ENCODE measurements around the gene NKD2.
"Not testable (repeated sequence)": the region's sequence is repeated elsewhere in the genome, so short reads cannot be mapped to it uniquely, and the experiment has no call there.

Gene NKD2

DNA sequence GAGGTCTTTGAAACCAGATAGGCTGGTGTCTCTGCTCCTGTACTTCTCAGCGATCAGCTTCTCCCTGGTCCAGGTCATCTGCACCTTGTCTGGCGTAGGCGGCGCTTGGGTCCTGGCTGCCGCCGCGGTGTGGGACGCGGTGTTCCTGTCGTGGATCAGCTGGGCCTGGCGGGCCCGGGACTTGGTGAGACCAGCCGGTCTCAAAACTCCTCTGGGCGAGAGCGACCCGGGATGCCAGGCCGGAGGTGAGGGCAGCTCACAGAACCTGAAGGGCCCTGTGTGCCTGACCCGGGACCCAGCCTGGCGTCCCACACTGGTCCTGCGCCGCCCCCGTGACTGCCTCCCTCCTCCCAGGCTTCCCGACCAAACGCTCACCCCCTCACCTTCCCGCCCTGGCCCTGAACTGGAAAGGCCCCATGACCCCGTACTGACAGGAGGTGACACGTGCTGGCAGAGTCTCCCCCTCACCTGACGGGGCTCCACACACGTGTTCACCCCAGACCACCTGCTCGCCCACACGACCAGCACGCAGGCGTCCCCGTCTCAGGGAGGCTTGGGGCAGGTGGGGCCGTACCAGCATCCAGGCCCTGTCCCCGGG is 49.0 kb downstream of the NKD2 start:
- DNase-seq (ENCODE audit: low spot score) = no peak

DNA sequence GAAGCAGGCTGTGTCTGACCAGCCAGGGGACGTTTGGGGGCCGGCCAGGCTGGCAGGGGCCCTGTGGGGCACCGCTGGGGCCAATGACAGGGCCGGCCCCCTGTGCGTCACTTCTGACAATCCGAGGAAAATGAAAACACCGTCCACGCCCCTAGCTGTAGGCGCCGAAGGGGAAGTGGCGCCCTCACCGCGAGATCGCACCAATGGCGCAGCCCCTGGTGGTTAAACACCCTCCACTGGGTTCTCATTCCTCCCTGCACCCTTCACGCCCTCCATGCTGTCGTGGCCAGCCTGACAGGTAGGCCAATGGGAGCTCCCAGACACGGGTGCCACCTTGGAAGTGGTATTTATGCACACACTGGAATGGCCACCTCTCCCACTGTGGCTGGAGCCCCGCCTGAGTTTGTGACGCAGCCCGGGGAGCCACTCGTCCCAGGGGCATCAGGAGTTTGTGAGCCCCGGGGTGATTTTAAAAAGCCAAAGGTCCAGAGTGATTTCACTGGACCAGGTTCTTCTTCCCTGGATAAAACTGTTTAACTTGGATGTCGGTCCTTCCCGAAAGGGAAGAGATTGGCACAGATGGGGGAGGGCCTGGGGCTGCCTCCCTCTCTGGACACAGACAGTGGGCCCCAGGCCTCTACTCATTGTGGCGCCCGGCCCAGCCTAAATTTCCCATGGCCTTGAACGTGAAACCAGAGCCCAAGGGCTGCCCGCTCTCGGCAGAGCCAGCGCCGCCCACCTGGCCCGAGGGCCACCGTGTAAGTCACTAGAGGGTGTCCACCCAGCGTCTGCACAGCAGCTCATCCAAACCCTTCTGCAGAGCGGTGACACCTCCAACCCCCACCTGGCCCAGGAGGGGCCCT is 49.7 kb downstream of the NKD2 start:
- no peak for DNase-seq (ENCODE audit: low spot score)

DNA sequence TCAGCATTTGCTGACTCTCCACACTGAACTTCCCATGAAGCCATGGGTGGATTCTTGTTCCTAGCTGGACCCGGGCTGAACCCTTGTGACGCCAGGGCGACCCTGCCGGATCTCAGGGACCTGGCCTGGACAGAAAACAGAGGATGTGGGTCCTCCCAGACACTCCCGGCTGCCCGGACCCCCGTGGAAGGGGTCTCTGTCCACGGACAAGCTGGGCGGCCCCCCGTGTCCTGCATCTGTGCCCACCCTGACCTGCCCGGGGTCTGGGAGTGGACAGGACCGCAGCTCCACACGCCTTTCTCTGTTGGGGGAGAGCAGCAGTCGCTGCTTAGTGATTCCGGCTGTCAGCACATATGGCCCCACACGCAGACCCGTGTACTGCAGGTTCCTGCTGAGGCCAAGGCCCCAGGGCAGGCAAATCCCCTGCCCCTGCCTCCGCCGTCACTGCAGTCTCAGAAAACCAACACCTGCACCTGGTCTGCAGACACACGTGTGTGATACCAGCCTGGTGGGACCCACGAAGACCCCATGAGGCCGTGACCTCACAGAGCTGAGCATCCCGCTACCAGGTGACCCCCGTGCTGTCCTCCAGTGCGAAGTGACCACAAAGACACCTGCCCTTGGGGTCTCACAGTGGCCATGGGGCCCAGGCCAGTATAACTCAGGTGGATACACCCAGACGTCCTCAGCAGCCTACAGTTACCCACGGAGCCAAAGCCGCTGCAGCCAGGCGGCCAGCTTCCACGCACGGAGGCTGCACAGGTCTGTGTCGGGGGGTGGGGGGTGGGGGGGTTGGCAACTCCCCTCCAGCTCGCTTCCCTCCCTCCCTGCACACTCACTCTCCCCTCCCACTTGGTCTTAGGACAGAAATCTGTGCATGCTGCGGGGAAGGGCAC is 50.6 kb downstream of the NKD2 start:
- no peak for DNase-seq (ENCODE audit: low spot score)

DNA sequence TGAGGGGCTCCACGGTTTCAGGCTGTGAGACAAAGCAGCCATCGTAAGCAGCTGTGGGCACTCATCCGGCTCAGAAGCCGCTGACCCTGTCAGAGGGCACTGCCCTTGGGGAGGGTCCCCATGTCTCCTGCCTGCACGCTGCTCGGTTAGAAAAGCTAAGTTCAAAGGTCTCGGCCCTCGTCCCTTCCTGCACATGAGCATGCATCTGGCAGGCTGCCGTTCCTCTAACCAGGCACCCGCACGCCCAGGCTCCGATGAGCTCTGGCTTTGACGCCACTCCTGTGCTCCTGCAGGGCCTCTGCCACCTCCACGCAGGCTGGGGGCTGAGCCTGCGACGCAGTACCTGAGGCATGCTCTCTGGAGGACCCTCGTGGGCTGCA is 51.3 kb downstream of the NKD2 start:
- no peak for DNase-seq (ENCODE audit: low spot score)

DNA sequence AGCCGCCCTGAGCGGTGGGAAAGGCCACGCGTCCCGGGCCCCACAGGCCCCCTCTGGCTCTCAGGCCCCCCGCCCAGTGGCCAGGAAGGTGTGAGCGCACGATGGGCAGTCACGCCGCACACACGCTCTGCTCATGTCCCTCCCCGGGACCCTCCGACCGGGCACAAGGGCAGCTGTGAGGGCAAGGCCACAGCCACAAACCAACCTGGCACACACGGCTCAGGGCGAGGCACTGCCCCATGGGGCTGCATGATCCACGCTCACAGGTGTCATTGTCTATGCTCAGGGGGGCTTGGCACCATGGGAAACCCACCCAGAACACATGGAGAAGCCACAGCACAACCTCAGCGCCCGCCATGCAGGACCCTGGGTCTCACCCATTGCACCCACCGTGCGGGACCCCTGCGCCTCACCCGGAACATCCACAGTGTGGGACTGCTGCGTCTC is 52.0 kb downstream of the NKD2 start:
- no peak for DNase-seq (ENCODE audit: low spot score)

DNA sequence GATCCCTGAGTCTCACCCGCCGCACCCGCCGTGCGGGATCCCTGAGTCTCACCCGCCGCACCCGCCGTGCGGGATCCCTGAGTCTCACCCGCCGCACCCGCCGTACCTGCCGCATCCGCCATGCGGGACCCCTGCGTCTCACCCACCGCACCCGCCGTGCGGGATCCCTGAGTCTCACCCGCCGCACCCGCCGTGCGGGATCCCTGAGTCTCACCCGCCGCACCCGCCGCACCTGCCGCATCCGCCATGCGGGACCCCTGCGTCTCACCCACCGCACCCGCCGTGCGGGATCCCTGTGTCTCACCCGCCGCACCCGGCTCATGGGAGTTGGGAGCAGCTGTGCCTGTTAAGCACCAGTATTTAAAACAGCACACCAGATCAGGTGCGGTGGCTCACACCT is 52.7 kb downstream of the NKD2 start:
- not testable (repeated sequence) for DNase-seq (ENCODE audit: low spot score)

DNA sequence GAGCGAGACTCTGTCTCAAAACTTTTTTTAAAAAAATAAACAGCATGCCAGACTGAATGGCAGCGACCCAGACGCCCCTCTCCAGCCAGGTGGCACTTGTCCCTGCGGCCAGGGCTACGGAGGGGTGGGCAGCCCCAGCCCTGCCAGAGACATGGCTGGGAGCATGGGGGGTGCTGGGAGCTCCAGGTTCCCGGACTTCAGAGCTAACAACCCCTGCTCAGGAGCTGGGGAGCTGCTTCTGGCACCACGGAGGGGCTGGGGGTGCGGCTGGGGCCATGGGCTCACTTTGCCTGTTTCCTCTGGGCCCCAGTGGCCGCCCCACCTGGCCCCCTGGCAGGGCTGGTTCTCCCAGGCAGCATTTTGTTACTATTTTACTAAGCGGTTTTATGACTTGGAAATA is 53.3 kb downstream of the NKD2 start:
- no peak for DNase-seq (ENCODE audit: low spot score)

DNA sequence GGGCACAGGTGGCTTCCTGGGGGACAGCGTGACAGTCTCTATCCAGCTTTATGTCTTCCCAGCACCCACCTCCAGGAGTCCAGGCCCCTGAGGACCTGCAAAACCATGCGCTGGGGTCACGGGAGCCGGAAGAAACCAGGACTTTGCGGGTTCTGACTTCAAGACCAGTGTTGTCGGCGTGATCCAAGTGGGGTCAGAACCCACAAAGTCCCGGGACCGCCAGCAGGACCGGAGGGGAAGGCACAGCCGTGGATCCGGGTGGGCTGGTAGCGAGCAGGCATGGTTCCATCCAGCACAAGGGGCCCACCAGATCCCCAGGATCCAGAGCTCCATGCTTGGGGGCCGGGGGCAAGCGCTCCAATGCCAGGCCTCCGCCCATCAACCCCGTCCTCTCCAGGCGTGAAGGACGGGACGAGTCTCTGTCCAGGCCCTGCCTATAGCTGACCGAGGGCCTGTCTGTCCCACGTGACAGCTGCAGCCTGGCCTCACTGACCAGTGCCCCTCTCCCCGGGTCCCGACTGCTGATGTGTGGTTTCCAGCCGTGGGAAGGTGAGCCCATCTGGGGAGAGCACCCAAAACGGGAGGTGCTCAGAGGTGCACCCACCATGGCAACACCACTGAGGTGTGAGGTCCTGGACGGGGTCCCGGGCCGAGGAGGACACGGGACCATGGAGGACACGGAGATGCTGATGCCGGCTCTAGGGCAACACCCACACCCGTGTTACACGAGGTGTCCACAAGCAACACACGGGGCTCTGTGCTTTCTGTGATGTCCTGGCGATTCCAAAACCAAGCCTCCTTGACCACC is 54.4 kb downstream of the NKD2 start:
- DNase-seq (ENCODE audit: low spot score) = no peak

DNA sequence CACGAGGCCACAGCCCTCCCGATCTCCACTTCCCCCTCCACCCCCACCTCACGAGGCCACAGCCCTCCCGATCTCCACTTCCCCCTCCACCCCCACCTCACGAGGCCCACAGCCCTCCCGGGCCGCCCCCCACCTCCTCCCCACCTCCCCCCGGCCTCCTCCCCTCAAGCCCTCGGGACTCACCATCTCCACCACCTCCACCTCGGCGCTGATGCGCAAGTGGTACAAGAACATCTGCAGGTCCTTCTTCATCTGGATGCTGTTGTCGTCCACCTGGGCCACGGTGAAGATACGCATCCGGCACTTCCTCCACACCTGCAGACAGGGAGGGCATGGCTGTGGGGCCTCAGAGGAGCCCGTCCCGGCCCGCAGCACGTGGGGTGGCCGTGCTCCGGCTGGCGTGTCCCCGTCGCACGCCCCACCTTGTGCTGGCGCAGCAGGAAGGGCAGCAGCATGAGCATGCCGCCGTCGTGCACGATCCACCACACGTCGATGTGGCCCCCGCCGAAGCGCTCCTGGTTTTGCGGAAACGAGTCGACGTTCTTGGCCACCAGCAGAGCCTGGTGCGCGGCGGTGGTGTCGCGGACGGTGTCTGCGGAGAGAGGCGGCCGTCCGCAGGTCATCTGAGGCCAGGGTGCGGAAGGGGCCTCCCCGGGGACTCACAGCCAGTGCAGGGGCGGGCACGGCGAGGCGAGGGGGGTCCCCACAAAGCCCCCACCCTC is 55.2 kb downstream of the NKD2 start:
- DNase-seq (ENCODE audit: low spot score) = no peak

DNA sequence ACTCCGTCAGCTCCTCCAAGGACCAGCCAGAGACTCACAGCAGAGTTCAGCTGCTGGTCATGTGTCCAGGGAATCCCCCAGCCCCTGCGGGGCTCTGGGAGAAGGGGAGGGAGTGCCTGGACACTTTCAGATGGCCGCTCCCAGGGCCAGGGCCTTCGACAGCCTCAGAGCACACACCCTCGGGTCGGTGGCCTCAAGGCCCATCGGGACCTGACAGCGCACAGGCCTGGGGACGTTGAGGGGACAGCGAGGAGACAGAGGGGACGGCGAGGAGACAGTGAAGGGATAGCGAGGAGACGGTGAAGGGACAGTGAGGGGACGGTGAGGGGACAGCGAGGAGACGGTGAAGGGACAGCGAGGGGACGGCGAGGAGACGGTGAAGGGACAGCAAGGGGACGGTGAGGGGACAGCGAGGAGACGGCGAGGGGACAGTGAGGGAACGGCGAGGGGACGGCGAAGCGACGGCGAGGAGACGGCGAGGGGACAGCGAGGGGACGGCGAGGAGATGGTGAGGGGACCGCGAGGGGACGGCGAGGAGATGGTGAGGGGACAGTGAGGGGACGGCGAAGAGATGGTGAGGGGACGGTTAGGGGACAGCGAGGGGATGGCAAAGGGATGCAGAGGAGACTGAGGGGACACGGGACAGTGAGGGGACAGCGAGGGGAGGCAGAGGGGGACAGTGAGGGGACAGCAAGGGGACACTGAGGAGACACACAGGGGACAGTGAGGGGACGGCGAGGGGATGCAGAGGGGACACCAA is 56.0 kb downstream of the NKD2 start:
- no peak for DNase-seq (ENCODE audit: low spot score)

DNA sequence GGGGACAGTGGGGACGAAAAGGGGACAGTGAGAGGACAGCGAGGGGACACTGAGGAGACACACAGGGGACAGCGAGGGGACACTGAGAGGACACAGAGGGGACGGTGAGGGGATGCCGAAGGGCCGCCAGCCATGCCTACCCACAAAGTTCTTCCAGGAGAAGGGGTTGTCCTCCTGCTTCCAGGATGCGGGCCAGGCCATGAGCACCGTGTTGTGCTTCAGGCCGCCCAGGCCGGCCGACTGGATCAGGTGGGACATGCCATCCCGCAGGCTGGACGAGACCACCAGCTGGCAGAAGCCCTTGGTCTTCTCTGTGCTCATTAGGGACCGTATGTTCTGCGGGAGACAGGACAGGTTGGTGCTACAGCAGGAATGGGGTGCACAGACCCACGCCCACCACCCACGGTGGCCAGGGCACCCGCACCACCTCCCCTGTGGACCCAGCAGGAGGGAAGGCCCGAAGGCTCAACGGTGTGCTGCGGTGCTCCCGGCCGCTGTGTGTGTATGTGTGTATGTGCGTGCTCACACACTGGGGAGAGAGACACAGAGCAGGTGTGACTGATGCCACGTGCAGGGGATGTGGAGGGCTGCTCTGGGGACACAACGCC is 56.6 kb downstream of the NKD2 start:
- no peak for DNase-seq (ENCODE audit: low spot score)

DNA sequence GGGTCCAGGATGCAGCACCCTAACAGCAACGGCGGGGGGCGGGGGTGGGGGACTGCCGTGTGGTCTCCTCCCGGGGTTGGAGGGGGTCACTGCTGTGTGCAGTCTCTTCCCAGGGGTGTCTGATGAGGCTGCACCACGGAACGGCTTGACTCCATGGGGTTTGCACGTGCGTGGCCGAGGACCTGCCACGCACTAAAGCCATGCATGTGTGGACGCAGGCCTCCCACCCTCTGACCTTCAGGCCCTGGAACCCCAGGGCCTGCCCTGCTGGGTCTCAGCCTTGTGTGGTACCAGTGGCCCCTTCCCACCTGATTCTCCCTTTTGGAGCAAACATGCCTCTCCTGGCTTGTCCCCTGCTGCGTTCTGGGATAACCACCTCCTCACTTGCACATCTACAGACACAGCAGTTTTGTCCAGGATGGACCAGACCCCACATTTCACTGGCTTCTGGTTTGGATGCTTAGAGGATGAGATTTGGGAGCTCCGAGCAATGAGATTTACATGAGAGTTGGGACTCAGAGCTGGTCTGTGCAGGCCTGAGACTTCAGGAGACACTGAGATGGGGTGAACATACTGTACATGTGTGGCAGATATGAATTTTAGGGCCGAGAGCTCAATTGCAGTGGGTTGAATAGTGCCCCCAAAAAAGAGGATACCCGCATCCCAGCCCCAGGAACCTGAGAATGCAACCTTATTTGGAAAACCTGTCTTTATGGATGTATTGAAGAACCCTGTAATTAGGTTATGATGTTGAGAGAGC is 57.5 kb downstream of the NKD2 start:
- no peak for DNase-seq (ENCODE audit: low spot score)

DNA sequence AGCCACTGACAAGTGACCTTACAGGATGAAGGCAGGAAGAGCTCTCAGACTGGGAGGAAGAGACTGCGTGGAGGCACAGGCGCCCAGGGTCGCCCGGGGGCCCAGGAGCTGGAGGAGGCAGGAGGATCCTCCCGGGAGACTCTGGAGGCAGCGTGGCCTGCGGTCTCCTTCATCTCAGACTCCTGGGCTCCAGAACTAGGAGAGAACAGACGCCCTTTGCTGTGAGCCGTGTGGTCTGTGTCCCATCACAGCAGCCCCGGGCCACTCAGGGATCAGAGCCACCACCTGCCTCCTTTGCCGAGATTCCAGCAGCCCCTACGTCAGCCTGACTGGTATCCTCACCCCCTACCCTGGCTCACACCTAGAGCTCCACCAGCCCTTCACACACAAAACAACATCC is 58.1 kb downstream of the NKD2 start:
- no peak for DNase-seq (ENCODE audit: low spot score)

DNA sequence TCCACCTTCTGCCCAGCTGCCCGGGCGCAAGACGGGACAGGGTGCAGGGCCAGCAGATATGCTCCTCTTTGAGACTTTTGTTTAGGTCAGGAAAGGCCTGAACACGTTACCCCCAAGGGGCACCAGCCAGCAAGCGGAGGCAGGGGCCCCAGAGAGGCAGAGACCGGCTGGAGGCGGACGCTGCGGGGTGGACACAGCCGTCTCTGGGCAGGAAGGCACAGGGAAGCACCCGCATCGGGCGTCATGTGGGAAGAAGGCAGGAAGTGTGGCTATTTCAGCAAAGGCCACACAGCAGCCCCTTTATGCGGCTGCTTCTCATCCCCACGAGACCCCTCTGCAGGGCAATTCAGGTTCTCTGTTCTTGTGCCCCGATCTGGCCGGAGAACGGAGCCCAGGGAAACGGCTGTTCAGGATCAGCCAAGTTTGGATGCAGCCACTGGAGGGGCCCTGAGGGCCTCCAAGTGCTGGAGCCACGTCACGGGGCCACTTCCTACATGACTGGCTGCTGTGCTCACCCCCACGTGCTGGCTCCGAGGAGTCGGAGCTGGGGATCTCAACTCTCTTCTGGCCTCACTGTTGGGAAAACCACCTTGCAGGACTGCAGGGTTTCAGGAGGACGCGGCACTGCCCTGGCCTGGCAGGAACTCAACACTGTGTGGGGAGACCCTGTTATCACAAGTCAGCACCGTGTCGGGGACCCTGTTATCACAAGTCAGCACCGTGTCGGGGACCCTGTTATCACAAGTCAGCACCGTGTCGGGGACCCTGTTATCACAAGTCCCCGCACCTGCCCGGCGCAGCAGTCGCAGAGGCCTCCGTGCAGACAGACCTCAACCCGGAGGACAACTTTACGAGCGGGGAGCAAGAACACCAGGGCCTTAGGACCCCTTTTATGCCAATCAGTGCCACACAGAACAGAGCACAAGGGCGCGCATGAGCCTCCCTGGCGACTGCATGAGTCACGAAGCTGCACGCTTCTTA is 58.8 kb downstream of the NKD2 start:
- DNase-seq (ENCODE audit: low spot score) = no peak

DNA sequence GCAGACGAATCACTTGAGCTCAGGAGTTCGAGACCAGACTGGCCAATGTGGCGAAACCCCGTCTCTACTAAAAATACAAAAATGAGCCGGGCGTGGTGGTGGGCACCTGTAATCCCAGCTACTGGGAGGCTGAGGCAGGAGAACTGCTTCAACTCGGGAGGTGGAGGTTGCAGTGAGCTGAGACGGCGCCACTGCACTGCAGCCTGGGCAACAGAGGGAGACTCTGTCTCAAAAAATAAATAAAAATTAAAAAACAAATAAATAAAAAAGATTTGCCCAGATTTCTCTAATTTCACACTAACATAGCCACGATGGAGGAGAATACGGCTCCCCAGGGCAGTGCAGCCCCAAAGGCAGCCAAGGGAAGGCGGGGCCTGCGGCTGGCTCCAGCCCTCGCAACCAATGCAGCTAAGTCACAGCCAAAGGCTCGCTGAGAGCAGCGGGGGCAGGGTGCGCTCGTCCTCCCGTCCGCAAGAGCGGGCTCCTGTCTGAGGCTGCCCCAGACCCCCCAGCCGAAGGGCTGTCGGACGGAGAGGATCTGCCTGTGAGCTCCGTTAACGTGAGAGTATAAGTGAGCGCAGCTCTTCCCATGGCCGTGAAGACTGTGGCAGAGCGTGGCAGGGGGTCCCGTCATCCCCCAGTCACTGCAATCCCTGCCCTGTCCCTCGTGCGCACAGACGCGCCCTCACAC is 59.7 kb downstream of the NKD2 start:
- DNase-seq (ENCODE audit: low spot score) = no peak

DNA sequence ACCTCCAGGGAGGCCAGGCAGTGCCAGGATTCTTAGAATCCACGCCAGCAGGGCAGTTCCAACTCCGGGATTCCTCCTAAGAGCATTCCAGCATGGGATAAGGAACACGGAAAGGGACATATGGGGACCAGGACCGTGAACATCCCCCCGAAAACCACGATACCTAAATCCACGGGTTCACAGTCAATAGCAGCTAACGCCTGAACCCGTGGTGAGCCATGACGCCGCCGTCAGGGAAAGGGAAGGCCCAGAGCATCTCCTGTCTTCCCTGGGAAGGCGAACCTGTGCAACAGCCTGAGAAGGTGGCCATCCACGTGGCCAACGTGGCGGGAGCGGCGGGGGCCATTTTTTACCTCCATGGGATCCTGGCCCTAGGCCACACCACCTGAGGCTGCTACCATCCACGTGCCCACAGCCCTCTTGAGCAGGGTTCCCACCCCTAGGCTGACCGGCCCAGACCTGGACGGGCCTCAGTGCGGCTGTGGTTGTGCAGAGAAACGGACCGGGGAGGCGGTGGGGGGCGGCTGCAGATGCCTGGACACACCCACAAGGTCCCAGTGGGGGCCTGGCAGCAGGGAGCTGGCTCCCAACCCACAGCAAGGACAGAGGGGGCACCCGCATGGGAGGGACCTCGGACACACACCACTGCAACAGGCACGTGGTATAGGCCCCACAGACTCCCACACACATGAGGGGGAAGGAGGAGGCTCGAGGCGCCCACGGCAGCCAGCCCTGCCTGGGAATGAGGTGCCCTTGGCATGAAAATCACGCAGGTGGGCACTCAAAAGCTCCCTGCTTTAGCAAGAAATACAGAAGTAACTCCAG is 60.5 kb downstream of the NKD2 start:
- DNase-seq (ENCODE audit: low spot score) = no peak

DNA sequence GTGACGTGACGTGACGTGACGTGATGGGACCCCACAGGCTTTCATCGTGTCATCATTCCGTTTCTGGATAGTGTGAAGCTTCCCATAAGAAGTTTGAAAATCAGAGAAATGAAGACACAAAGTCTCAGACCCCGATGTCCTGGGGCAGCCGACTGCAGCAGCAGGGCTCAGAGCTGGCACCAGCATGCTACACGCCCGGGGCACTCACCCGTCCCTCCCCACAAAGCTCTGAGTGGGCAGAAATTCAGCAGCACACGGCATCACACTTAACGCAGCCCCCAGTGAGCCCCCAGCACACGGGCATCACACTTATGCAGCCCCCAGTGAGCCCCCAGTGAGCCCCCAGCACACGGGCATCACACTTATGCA is 61.1 kb downstream of the NKD2 start:
- no peak for DNase-seq (ENCODE audit: low spot score)
